ENCODE results near the gene UBE2QL1.

Gene UBE2QL1

DNA sequence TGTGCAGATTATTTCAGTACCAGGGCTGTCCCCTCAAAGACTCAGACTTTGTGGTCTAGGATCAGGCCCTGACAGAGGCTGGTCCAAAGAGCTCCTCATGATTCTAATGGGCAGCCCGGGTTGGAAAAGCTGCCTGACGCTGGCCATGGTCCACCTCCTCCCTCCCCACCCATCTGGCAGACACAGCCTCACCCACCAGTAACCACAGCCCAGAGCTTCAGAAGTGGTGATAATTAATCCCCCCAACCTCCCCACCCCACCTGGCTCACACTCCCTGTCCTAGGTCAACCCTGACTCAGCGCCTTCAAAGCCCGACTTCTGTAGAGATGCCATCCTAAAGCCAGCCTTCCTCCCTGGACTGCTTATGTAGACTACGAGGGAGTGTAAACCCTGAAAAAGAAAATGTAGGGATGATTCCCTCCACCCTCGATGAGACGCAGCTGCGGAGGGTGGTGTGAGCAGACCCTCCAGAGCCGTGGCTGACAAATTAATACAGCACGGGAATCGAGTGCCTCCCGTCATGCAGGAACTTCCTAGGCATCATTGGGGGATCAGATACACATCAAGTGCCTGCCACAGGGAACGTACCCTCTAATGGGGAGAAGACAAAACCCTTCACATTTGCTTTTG is 7.0 kb downstream of the UBE2QL1 start:
- DNase-seq: no peak

DNA sequence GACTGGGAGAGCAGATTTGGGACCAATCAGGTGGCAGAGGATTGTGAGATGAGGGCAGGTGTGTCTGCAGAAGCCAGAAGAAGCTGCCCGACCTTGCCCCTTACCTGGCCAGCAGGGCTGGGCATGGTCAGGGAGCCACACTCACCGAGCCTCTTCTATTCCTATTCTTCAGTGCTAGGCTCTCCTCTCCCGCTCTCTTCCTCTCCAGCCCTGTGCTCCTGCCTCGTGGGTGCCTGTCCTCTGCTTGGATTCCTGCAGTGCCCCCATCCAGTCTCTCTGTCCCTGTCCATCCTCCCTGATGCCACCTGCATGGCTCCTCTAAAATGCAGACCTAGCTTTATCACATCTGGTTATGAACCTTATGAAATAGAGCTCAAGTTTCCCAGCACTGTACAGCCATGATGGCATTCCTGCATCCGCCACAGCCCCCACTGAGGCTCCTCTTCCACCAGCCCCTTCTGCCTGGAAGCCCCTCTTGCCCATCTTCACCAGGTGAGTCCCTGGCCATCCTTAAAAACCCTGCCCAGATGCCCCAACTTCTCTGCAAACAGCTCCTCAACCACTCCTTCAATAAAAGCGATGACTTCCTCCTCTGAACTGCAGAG is 8.2 kb downstream of the UBE2QL1 start:
- no peak for DNase-seq

DNA sequence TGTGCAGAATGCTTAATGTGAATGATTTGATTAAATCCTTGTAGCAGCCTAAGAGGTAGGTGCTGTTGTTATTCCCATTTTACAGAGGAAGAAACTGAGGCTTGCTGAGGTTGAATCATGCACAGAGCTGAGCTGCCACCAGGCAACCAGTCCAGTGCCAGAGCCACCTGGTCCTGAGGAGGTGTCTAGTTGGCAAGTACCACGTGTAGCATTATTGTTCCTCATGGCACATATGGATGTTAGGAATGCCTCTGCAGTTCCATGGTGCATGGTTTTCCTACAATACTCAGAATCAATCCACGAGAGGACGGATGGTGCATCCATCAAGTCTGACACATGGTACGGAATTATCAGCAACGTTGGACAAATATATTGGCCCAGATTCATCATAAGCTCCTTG is 8.9 kb downstream of the UBE2QL1 start:
- DNase-seq: no peak

DNA sequence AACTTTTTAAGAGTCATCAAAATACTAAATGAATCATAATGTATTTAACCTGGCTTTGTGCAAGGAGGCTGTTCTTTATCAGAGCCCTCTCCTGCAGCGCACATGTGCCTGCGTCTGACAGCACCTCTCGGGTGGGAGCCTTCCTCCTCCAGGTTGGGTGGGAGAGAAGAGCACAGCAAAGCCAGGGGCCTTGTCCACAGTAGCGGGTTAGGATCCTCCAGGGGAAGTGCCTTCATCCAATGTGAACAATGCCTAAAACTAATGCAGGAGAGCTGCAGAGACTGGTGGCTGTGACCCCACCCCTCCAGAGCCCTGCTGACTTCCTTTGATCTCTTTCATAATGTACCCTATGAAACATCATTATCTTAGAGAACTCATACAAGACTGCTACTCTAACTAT is 10.2 kb downstream of the UBE2QL1 start:
- no peak for DNase-seq

DNA sequence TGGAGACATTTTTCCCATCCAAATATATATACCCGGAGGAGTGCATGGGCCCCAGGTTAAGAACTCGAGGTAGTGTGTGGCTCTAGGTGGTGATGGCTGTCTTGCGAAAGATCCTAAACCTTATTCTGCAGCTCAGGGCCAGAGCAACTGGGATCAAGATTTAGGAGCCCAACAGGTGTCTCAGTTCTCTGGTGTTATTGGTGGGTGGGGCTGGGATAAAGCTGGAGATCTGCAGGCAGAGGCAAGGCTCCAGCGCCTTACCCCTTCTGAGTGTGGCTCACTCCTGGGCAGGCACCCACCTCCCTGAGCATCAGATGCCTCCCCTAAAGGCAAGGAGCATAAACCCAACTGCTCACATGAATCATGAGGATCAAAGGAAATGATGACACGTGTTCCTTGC is 11.2 kb downstream of the UBE2QL1 start:
- no peak for DNase-seq

DNA sequence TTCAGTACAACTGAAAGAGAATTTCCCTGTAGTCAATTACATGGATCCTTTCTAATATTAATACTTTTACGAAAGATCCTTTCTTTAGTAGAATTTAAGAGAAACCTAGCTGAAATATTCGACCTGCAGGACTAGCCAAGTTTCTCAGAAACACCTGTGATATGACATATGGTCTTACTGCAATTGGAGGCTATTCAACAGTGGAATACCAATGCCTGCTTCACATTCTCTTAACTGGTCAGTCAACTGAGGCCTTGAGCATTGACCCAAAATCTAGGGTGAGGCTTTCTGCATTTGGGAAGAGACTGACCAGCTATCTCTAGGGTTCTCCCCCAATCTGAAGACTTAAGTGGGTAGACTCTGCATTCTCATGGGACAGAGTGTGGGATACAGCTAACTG is 12.3 kb downstream of the UBE2QL1 start:
- DNase-seq: no peak

DNA sequence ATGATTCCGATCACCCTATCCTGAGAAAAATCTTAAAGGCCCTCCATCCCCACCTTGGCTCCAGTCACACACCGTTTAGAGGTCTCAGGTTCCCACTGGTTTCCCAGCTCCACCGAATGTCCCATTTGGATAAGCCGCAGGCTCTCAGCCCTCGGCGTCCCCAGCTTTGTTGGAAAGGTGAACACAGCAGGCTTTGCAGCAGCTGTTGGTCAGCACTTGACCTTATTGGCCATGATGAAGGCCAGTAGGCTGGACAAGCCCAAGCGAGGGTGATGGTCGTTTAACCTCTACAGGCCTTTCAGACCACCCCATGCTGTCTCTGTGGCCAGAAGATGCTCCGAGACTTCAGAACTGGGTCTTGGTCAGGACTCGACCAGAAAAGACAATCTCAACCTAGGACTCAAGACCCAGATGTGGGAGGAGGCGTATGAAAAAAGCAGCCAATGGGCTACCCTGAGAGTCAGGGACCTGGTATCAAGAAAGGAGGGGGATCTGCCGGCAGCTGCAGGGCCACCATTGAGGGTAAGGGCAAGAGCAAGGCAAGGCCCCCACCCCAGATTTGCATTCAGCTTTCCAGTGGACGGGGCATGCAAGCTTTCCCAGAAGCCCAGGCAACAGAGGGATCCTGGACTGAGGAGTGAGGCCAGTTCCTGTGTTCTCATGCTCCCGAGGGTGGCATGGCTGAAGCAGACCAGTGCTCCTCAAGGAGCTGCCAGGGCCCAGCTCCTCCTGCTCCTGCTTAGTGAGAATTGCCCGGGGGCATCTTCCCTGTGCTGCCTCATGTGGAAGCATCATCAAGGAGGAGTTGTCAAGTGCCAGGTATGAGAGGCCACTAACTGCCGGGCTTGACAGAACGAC is 13.4 kb downstream of the UBE2QL1 start:
- no peak for DNase-seq

DNA sequence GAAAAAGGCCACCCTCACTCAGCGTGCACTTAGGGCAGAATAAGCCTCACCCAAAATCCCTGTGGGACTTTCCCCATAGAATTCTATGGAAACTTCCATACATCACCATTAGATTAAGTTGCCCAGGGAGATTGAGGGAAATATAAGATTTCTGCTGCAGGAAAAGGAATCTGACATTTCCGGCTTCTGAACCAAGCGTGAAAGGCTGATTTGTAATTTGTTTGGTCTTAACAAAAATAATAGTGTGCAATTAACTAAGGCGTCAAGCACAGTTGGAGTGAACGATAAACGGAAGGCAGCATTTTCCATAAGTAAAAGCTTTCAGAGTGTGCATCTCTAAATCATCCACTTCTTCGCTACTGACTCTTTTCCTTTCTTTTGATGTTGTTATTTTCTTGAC is 14.0 kb downstream of the UBE2QL1 start:
- no peak for DNase-seq

DNA sequence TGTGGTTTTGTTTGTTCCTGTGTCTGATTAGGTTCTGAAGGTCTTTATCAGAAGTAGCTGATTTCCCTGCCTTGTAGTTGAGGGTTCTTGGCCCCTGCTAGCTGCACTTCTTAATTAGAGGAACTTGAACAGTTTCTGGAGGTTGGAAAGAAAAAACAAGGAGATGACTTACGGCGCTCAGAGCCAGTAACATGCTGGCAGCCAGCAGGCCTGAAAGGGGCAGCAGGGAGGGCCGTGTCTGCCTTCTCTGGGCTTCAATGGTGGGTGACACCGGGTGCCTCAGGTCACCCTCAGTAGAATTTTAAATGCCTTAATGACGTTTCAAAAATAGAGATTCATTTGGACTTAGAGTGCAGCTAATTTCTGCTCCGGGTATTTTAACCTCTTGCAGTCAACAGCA is 15.8 kb downstream of the UBE2QL1 start:
- DNase-seq: no peak

DNA sequence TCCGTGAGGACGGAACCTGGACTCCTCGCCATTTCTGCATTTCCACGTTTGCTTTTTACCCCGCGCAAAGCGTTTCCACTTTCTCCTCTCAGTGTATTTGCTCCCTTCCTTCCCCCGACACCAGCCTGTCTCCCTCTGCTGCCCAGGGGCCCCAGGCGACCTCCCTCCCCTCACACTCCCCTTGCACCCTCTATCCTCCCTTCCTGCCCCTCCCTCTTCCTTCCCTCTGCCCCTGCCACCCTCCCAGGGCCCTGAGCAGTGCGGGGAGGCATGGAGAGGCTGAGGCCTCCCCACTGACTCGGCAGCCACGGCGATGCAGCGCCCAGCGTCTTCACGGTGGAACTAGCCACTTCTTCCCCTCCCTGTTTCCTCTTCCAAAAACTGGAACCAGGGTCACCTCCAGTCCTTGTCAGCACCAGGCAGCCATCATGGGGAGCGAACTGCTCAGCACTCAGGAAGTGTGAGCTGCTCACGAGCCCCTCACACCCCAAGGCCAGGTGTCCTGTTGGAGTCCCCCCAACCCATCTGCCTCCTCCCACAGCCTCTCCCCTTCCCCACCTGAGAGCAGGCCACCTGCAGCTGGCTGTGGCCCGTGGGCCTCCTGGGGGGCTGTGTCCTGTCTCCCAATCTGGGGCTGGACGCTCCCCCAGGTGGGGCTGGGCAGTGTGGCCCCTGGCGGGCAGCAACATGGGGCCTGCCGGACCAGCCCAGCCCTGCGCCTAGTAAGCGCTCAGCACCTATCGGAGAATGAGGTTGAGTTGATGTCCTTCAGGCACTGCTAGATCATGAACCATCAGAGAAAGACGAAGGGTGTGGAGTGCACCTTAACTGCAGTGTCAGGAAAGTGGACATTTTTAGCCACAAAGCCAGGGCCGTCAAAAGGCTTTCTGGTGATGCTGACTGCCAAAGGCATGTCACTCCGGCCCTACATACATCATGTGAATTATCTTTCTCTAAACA is 17.5 kb downstream of the UBE2QL1 start:
- no peak for DNase-seq

DNA sequence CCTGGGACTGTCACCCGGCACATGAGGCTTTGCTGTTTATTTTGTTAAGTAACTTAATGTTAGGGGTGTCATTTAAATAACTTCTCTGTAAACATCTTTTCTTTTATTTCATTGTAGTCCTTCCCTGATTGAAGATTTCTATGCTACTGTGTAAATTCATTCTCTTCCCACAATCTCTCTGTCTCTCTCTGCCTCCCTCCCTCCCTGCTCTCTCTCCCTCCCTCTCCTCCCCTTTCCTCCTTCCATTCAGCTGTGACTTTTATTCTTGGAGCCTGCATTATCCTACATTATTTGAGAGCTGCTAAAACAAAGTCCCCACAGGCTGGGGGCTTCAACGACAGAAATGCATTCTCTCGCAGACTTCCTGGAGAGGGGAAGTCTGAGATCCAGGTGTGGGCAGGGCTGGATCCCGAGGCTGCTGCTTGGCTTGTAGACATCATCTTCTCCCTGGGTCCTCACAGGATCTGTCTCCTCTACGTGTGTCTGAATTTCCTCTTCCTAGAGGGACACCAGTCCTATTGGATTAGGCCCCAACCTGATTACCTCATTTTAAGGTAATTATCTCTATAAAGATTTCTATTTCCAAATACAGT is 18.4 kb downstream of the UBE2QL1 start:
- no peak for DNase-seq

DNA sequence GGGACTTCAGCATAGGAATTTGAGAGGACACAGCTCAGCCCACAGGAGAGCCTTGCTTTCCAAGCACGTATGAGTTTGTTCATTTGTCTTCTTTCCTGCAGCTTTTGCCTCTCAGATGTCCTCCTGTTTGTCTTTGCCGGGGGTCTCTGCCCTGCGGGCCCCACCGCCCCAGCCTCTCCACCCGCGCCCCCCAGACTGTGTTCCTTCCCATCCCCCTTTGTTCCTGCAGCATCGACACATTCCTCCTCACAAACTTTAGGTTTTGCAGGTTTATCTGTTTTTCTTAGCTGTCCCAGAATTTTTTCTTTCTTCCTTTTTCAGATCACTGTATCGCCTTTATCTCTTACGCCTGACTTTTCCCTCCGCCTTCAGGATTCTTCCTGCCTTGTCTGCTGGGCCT is 18.9 kb downstream of the UBE2QL1 start:
- no peak for DNase-seq

DNA sequence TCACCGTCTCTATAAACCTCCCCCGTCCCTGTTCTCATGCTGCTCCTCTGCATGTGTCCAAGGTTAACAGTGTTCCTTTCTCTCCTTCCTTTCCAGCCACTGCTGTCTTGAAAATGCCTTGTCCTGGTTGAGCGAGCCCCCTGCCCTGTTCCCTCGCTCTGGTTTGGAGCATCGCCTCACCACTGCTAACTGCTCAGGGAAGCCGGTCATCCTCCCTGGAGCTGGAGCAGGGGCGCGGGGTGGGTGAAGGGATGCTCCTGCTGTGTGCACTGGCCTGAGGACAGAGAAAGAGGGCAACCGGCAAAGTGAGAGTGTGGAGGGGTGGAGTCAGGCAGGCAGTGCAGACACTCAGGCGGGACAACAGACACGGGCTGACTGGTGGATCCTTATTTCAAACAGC is 19.4 kb downstream of the UBE2QL1 start:
- DNase-seq: no peak

DNA sequence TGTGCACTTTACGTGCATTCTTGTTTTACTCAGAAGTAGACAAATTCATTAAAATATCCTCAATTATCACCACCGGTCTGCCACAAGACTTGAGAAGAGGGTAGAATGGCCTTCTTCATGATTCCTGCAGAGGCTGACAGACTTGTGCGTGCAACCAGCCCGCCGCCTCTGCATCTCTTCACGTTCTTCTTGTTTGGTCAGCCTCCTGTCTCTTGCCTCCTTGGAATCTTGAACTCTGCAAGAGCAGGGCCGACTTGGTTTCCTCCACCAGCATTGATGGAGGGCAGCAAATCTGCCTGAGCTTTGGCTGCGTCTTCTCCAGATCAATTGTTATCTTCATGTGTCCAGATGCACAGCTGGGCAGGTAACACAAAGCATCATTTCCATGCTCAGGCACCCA is 20.2 kb downstream of the UBE2QL1 start:
- no peak for DNase-seq

DNA sequence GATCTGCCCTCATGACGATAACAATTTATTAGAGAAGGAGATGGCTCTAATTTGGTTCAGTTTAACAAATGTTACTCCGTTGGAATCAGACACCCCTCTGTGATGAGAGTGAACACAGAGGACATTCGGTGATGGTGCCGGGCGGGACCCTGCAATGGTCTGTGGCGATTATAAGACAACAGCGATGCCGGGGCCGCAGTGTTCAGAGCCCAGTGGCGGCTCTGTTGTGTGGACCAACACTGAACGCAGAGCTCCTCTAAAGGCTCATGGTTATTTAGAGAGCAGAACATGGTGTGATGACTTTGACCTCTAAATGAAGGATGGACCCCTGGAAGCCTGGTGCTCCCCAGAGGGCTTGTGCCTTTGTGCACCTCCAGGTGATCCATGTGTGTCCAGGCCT is 21.2 kb downstream of the UBE2QL1 start:
- no peak for DNase-seq

DNA sequence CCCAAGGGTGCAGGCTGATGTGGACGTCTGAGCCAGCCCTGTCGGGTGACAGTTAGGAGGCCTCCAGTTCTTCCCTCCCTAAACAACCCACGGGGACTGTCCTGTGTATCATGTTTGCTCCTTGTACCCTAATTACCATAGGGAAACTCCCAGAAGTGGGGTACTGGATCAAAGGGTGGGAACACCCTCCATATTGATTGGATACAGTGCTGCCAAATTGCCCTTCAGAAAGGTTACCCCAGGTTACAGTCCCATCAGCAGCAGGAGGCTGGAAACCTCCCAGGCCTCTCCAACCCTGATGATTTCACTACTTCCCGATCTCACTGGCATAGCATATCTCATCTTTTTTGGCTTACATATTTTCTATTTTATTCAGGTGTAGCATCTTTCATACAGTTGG is 22.0 kb downstream of the UBE2QL1 start:
- DNase-seq: no peak

DNA sequence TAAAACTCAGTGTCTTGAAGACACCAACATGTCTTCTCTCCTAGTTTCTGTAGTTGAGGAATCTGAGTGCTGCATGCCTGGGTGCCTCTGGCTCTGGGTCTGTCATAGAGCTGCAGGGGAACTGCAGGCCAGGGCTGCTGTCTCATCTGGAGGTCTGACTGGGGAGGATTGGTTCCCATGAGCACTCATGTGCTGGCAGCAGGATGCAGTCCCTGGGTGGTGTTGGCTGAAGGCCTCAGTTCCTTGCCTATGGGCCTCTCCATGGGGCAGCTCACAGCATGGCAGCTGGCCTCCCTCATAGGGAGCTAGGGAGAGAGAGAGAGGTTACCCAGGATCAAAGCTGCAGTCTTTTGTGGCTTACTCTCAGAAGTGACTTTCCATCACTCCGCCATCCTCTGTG is 22.6 kb downstream of the UBE2QL1 start:
- DNase-seq: no peak

DNA sequence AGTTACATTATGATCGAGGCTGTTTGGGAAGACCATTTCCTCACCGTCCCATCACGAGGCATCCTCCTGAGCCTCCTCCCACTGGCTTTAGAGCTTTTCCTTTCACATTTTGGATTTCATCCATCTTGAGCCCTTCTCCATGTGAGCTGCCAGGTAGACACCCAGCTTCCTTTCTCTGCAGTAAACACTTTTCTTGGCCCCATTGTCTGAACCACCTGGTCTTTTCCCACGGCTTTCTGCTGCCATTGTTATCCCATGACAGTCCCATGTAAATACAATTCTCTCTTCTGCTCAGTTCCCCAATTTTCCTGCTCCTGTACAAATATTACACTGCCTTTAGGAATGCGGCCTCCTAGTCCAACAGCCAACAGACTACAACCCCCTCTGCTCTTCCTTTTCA is 24.1 kb downstream of the UBE2QL1 start:
- no peak for DNase-seq

DNA sequence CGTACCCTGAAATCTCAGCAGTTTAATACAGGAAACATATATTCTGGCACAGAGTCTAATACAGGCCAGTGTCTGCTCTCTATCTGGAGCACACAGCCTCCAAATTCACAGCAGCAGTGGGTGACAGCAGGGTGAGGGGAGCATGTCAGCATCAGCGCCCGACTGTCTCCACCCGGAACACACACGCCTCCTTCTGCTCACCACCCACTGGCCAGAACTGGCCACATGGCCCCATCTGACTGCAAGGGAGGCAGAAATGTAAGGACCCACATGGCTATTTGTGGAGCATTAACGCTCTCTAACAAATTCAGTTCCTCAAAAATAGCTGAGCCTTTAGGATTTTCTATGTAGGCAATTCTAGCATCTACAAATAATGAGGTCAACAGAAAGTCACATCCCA is 24.6 kb downstream of the UBE2QL1 start:
- no peak for DNase-seq

DNA sequence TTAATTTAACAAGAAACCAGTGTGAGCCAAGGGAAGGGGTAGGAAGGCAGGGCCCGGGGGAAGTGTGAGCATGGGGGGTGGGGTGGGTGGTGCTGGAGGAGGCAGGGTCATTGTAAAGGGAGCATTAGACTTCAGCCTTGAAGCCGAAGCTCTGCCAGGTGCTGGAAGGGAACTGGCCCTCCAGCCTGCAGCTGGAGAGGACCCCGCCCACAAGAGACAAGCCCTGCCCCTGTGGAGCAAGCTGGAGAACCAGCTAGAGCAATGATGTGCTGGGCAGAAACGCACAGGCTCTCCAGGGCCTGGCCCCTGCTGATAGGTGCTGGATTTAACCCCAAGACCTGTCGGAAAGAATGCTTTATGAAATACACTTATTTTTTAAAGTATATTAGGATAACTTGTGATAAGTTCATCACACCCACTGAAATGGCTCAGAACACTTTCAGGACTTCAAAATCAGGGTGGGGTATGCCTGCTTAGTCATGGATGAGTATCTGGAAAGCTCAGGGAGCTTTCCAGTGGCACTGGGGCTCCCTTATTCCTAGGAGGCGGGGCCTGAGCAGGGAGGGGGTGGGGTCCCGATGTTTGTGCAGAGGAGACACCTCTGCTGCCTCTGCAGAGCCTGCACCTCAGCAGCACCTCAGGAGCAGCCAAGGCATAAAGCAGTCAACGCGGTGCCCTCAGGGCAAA is 27.1 kb downstream of the UBE2QL1 start:
- no peak for DNase-seq

DNA sequence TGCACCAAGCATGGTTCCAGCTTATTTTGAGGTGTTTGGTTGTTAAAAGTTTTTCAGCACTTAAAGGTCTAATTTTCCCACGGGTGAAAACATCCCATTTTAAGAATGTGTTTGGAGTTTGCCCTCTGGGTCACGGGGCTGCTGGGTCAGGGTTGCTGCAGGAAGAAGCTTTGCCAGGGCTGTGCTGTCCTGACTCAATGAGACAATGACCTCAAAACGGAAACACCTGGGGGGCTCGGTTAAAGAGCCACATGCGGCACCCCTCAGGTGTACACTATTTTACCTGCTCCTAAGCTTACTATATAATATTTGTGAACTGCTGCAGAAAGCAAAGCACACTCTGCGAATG is 27.6 kb downstream of the UBE2QL1 start:
- no peak for DNase-seq

DNA sequence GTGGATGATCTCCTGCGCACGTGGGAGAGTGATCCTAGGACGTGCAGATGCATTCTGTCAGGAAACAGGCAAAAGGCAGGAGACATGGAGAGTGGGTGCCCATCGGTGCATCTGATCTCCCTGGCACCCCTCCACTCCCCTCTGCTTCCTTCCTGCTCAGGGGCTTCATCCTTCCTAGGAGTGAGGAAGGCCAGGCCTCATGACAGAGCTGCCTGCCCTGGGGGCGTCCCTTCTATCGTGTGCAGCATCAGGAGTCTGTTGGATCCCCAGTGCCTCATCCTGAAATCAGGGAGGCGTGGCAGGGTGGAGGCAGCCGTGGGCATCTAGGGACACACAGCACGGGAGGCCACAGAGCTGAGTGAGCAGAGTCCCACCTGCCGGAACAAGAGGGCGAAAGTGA is 30.1 kb downstream of the UBE2QL1 start:
- no peak for DNase-seq

Data from NCI-H1694 (cell line).